Activated CD8-positive, alpha-beta memory T cell treated with anti-CD3 and anti-CD28 coated beads, Interleukin-2, amount 50 U/mL, for 4 hours (primary cell): ENCODE results near the gene NOTCH3.

Experiments
- DNase-seq: peaks from one replicate; pipeline ENCODE4 v3.0.0-alpha.2; 2020

The NOTCH3 gene

GRCh38 chr19:15159251-15159650, 41.5 kb downstream of the NOTCH3 start:
- DNase-seq, result no peak

GRCh38 chr19:15156391-15156790, 44.4 kb downstream of the NOTCH3 start:
- DNase-seq, result no peak

- DNase-seq, result no peak
These were observed 45.5 kb downstream of the NOTCH3 start for GRCh38 chr19:15155296-15155695.

DNA sequence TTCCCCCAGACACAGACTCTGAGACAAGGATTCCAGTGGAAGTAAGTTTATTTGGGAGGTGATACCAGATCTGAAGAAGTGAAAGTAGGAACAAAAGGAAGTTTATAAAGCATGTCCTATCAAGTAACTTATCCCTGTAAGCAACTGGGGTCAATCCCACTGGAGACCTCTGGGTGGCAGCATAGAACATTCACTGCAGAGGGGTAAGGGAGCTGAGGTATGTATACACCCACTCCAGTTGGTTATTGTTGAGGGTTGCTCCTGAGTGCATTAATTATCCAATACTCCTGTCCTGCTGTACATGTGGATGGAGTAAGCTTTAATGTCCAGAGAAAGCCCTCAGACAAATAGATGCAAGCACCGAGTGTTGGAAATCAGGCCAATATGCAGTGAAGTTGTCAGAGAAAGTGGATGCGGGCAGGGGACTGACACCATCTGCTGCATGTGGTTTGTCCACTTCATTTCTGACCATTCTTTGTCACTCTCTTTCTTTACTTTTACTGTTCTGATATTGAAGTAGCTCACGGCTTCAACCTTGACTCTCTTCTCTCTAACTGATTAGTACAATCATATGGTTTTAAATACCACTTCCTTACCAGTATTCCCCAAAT, 46.7 kb downstream of the NOTCH3 start:
- no peak for DNase-seq

- DNase-seq, result no peak
These were observed 51.1 kb downstream of the NOTCH3 start for GRCh38 chr19:15149737-15150136.

DNA sequence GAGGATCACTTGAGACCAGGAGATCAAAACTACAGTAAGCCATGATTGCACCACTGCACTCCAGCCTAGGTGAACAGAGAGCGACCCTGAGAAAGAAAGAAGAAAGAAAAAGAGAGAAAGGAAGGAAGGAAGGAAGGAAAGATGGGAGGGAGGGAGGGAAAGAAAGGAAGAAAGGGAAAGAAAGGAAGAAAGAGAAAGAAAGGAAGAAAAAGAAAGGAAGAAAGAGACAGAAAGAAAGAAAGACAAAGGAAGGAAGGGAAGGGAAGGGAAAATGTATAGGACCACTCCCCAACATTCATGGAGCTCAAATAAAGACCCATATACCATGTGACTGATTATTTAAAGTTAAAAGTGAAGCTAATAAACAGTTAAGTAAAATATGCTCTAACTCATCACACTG, 53.7 kb downstream of the NOTCH3 start:
- DNase-seq, result no peak

DNA sequence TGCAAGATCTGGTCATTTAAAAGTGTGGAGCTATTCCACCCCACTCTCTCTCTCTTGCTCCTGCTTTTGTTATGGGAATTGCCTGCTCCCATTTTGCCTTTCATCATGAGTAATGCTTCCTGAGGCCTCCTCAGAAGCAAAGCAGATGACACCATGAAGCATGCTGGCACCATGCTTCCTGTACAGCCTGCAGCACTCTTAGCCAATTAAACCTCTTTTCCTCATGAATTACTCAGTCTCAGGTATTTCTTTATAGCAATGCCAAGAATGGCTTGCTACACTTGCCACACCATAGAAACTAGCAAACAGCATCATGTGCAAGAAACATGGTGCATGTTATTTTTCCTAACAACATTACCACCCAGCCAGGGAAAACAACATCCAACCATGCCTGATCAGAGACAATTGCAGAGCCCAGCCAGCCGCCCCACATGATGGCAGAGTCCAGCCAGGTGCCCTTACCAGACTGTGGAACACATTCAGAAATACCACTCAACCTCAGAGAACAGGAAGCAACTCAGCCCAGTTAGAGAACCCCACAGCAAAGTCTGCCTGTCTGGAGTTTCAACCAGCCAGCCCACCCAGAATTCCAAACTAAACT, 56.6 kb downstream of the NOTCH3 start:
- DNase-seq, result no peak

- no peak for DNase-seq
These were observed 58.5 kb downstream of the NOTCH3 start for GRCh38 chr19:15142313-15142712.

DNA sequence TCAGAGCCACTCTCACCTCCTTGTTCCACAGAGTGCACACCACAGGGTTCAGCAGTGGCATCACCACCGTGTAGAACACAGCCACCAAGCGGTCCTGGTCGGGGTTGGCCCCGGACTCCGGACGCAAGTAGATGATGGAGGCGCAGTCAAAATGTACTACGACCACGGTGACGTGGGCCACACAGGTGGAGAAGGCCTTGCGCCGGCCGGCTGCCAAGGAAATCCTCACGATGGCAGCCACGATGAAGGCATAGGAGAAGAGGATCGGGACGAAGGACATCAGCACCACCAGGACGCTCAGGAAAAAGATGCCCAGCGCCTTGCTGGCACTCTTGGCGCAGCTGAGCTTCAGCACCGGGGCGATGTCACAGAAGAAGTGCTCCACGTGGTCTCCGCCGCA, 59.7 kb downstream of the NOTCH3 start:
- DNase-seq, result no peak

DNA sequence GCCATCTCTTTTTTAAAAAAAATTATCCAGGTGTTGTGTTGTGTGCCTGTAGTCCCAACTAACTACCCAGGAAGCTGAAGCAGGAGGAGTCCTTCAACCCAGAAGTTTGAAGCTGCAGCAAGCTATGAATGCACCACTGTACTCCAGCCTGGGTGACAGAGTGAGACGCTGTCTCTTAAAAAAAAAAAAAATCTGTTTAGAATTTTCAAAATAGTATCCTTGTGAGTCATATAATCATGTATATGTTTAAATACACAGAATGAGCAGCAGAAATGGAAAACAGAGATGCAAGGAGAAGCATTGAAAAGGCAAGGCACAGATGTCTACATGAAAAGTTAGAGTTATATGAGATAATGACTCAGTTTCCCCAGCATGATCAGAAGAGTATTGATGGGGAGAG, 62.4 kb downstream of the NOTCH3 start:
- DNase-seq, result no peak

- no peak for DNase-seq
These were observed 63.0 kb downstream of the NOTCH3 start for GRCh38 chr19:15137777-15138176.

GRCh38 chr19:15136234-15136954, 64.4 kb downstream of the NOTCH3 start:
- no peak for DNase-seq

GRCh38 chr19:15129856-15130585, 70.8 kb downstream of the NOTCH3 start:
- DNase-seq, result peak; percentile 53

GRCh38 chr19:15128162-15128770, 72.5 kb downstream of the NOTCH3 start:
- DNase-seq, result no peak

- no peak for DNase-seq
These were observed 74.5 kb downstream of the NOTCH3 start for GRCh38 chr19:15126131-15126910.

GRCh38 chr19:15125232-15126067, 75.3 kb downstream of the NOTCH3 start:
- peak; percentile 97 for DNase-seq

DNA sequence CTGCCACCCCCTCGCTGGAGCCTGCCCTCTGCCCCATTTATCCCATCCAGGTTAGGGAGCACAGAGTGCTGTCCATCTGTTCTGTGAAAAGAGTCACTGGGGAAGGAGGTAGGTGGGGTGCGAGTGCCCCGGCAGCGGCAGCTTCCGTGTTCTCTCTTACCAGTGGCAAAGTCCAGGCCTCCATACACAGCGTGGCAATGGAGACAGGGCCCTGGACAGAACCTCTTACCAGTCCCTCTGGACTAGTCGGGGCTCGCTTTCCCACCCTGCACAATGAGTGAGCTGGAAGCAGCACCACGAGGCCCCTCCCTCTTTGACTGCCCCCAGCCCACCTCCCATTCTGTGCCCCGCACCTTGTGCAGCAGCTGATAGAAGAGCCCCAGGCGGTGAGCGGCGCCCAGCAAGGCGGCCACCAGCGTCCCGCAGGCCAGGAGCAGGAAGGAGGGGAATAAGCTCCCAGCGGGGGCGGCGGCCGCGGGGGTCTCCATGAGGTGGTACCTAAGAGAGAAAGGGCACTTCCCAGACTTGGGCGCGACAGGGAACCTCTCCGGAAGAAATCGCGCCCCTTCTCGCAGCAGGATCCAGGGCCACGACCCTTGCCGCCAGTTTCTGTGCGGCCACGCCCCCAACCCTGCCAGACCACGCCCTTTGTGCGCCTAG, 76.1 kb downstream of the NOTCH3 start:
- DNase-seq, result no peak

DNA sequence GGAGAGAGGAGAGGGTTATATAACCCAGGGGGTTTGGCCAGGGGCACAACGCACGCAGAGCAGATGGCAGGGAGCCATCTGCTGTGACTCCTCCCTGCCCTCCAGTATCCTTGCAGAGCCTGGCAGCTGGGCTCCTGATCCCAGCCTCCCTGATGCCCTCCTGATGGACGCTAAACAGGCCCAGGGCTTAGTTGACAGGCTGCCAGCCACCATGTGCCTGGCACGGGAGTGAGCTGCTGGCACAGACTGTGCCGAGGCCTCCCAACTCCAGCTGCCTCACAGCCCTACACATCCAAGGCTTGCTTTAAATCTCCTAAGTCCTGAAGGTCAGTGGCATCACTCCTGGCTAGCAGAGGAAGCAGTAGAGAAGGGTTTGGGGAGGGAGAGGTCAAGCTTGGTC, 76.9 kb downstream of the NOTCH3 start:
- no peak for DNase-seq

DNA sequence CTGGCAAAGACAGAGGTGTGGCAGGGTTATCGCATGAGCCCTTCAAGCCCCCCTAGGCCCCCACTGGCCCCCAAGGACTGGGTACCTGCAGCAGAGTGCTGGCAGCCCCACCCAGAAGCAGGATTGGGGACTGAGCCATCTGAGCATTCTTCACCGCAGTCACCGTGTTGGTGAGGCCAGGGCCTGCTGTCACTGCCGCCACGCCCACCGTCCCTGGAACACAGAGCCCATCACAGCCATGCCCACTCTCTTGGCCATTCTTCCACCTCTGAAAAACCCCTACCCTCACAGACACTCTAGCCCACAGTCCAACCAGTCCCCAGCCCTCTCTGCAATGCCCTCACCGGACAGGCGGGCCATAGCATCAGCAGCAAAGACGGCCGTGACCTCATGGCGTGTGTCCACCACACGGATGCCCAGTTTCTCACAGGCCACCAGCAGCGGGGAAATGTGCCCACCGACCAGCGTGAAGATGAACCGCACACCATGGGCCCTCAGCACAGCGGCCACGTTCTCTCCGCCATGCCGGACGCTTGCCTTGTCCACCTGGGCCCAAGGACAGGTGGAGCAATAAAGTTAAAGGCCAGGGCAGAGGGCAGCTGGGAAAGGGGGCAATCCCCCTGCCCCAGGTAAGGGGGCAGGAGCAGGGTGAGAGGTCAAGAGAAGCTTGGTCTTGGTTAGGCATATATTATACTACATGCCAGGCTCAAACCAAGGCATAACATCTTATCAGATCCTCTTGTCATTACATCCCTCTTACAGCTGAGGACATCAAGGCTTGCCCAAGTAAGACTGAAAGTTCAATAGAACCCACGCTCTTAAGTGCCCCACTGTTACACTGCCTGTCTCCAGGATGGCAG, 77.5 kb downstream of the NOTCH3 start:
- no peak for DNase-seq
